Mesodermal cell (in vitro differentiated cells): ENCODE data around the gene CAMK2D.

Source experiments
- H3K27ac ChIP-seq: 2 replicates; pipeline ENCODE4 v1.7.0; 2013; ENCODE audit warnings: mild to moderate bottlenecking, low read depth, low read length, moderate library complexity; ENCODE audit not compliant: severe bottlenecking
- H3K36me3 ChIP-seq: 2 replicates; pipeline ENCODE4 v1.7.1; 2013; ENCODE audit warnings: mild to moderate bottlenecking, low read length, moderate library complexity; ENCODE audit not compliant: control insufficient read depth, insufficient read depth
- H3K4me1 ChIP-seq: one replicate; pipeline ENCODE4 v1.7.1; 2013; ENCODE audit warnings: mild to moderate bottlenecking, low read length; ENCODE audit not compliant: insufficient read depth, control insufficient read depth, poor library complexity, severe bottlenecking
- H3K4me3 ChIP-seq: 2 replicates; pipeline ENCODE4 v1.7.0; 2013; ENCODE audit warnings: low read length, control low read depth, mild to moderate bottlenecking; ENCODE audit not compliant: insufficient read depth, poor library complexity, severe bottlenecking; ENCODE audit errors: extremely low read depth
- H3K9me3 ChIP-seq: 2 replicates; pipeline ENCODE4 v1.7.1; 2013; ENCODE audit warnings: mild to moderate bottlenecking, low read length, moderate library complexity; ENCODE audit not compliant: control insufficient read depth
- WGBS, 2 experiments: methylation state at CpG; one replicate each; pipeline ENCODE4 v1.1.5; 2013; ENCODE audit warnings: missing lambda C conversion rate in 2 of 2; ENCODE audit not compliant: insufficient coverage in 2 of 2; 5-methylcytosine and 5-hydroxymethylcytosine counted together

CAMK2D gene

DNA sequence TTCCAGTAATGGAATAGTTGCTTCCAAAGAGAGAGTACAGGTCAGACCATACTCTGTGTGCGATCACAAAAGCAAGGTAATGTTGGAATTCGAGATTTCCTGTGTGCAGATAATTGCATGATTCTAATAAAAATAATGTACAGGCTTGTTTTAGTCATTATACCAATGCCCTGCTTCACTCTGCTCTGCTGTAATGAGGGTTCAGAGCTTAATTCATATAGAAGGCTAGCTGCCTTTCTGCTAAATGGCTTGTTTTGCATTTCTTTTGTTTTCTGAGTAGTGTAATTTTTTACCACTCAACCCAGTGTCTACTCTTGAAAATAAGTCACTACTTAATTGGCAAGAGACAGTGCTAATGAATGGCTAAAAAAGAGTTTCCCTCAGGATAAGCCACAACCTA is 236.0 kb downstream of the CAMK2D start:
- no peaks in the 10 kb centered on the region for H3K9me3 ChIP-seq
- H3K4me3 ChIP-seq = no peak overlapping the region
- no peaks in the 10 kb centered on the region for H3K4me1 ChIP-seq
- H3K36me3 ChIP-seq = peaks cover 18% of the 10 kb centered on the region
- no peak overlapping the region for H3K27ac ChIP-seq
- WGBS, 2 experiments = 100% methylated on average over 2 of the region's 2 CpGs; no CpG with 5 or more reads in 1 of the 2 experiments

DNA sequence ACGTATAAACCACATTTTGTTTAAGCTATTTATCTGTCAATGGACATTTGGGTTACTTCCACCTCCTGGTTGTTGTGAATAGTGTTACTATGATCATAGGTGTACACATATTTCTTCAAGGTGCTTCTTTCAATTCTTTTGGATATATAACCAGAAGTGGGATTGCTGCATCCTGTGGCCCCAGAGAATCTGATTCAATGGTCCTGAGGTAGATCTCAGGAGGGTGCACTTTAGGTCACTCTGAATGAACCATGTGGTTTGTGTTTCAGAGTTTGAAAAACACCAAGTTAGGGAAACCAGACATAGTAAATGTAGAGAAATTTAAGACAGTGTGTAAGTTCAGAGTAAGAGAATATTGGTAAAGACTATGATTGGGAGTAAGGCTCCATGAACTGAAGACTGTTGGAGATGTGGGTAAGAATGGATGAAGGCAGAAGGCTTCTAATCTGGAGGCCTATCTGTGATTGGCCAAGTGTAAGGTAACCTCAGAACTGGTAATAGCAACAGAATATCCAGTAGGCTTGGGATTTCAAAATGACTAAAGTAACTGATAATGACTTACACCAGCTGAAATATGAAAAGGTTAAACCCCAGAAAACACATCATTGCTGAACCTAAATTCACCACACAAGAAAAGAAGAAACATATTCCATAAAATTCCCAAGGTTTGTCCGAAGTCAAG is 236.9 kb downstream of the CAMK2D start:
- Histone ChIP-seq H3K27ac (no peak overlapping the region), H3K4me1 (no peaks in the 10 kb centered on the region), H3K36me3 (peaks cover 15% of the 10 kb centered on the region), H3K4me3 (no peak overlapping the region), H3K9me3 (no peaks in the 10 kb centered on the region)
- no CpG with 5 or more reads among the region's 2 CpGs for WGBS, 2 experiments

DNA sequence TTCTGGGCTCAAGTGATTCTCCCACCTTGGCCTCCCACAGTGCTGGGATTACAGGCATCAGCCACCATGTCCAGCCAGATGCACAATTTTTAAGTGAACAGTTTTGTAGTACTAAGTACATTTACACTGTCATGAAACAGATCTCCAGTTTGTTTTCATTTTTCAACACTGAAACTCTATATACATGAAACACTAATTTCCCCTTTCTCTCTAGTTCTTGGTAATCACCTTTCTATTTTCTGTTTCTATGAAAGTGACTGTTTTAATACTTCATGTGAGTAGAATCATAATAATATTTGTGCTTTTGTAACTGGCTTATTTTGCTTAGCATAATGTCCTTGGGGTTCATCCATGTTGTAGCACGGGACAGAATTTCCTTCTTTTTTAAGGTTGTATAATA is 237.4 kb downstream of the CAMK2D start:
- Histone ChIP-seq H3K9me3 (no peaks in the 10 kb centered on the region), H3K4me3 (no peak overlapping the region), H3K27ac (no peak overlapping the region), H3K36me3 (peaks cover 13% of the 10 kb centered on the region), H3K4me1 (no peaks in the 10 kb centered on the region)
- no CpG with 5 or more reads among the region's 1 CpG for WGBS, 2 experiments

DNA sequence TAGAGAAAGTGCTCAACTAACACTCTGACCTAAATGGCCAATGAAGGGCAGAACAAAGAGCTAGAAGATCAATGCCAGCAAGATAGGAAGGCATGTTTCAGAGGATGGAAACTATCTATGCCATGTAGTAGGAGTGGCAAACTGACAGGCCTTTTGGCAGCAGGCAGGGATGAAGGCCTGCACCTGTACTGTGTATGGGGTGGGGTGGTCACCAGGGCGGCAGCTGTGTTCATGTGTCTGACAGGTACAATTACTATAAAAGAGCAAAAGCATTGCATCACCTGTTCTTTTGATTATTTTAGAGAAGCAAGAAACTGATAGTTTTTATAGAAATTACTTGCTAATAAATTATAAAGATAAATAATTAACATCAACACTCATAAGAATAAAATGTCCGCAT is 239.1 kb downstream of the CAMK2D start:
- Histone ChIP-seq H3K4me3 (no peak overlapping the region), H3K36me3 (peaks cover 13% of the 10 kb centered on the region), H3K9me3 (no peaks in the 10 kb centered on the region), H3K27ac (no peak overlapping the region), H3K4me1 (no peaks in the 10 kb centered on the region)
- no CpG with 5 or more reads among the region's 2 CpGs for WGBS, 2 experiments

DNA sequence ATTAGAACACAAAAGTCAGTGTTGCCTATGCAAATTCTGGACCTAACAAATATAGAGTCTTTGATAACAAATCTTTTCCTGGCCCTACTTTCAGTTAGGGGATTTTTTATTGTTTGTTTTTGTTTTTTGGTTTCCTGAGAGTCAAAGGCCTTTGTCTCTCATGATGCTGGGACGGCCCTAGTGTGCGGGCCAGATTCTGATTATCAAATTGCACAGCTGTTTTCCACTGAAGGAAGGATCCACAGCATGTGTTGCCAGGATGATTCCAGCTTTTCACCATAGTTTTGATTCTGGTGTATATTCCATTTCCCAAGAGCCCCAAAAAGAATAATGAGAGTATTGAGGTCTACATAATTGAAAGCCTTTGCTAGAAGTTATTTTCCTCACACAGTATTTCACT is 248.2 kb downstream of the CAMK2D start:
- Histone ChIP-seq H3K4me1 (no peaks in the 10 kb centered on the region), H3K27ac (no peak overlapping the region), H3K4me3 (no peak overlapping the region), H3K36me3 (peaks cover 21% of the 10 kb centered on the region), H3K9me3 (no peaks in the 10 kb centered on the region)
- 86 to 100% methylated on average over 1 of the region's 2 CpGs for WGBS, 2 experiments

DNA sequence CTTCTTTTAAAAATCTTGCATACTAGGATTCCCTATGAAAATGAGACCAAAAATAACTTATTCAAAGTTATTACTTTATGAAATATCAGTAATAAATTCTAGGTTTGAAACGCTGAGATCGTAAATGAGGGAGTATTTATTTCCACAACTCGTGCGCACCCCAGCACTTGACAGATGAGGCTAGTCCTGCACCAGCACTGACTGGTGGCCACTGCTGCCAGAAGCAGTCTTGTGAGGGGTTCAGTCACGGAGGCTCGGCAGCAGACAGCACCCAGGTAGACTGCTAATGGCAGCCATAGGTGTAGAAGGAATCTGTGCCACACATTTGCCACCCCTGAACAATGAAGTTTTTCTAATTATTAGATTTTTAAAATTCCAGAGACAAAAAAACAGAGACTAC is 248.7 kb downstream of the CAMK2D start:
- H3K4me3 ChIP-seq = no peak overlapping the region
- H3K4me1 ChIP-seq = no peaks in the 10 kb centered on the region
- peaks cover 21% of the 10 kb centered on the region for H3K36me3 ChIP-seq
- H3K27ac ChIP-seq = no peak overlapping the region
- no peaks in the 10 kb centered on the region for H3K9me3 ChIP-seq
- 93 to 100% methylated on average over 4 to 6 of the region's 6 CpGs for WGBS, 2 experiments

DNA sequence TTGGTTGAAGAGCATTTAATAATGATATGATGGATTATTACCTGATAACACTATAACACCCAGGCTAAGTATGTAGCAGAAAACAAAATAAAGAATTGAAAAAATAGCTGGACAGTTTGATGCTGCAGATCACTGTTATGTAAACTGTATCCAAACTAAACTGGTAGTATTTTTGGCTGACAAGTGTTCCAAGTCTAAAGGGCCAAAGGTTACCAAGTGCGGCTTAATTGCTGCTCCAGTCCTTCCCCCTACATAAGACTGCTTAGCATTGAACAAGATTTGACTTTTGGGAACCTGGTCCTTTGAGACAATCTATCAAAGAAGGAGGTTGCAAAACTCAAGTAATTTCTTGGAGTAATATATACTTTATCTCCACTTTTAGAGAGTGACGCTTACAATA is 249.6 kb downstream of the CAMK2D start:
- Histone ChIP-seq H3K27ac (no peak overlapping the region), H3K4me1 (no peaks in the 10 kb centered on the region), H3K4me3 (no peak overlapping the region), H3K36me3 (peaks cover 21% of the 10 kb centered on the region), H3K9me3 (no peaks in the 10 kb centered on the region)
- no CpG with 5 or more reads among the region's 2 CpGs for WGBS, 2 experiments

DNA sequence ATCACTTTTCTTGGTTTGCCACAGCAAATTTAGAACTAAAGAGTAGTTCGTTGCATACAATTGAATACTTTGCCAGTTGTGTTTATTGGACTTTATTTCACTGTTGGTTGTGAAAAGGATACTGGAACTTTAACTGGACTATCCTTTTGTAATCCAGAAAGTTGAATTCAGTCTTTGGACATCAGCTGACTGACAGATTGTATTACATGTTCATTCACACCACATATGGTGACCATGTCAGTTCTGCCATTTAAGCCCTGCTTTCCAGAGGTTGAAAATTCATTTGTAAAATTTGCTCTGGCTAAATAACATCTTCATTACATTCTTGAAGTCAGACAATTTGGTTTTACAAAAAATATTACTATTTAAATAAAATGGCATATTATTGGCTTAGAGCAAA is 251.7 kb downstream of the CAMK2D start:
- 100% methylated on average over 1 of the region's 1 CpG; no CpG with 5 or more reads in 1 of the 2 experiments for WGBS, 2 experiments
- Histone ChIP-seq H3K36me3 (peaks cover 27% of the 10 kb centered on the region), H3K4me1 (no peaks in the 10 kb centered on the region), H3K4me3 (no peak overlapping the region), H3K27ac (no peak overlapping the region), H3K9me3 (no peaks in the 10 kb centered on the region)

DNA sequence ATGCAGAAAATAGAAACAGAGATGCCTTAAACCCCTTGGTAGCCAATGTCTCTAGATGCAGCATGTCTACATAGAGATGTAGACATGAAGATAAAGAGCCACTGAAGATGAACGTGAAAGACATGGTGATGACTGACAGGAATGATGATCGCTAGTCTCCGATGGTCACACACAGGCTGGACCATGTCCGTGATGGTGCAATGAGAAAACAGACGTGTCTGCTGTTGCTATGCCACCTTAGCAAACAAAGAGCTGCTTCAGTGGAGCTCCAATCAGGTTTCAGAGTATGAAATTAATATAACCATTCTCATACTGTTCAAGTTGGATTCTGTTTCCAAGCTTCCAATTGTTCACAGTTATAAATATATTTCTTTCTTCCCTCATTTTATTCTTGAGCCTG is 256.5 kb downstream of the CAMK2D start:
- 91 to 98% methylated on average over 4 to 5 of the region's 5 CpGs for WGBS, 2 experiments
- Histone ChIP-seq H3K27ac (no peak overlapping the region), H3K4me3 (no peak overlapping the region), H3K9me3 (no peaks in the 10 kb centered on the region), H3K36me3 (peaks cover 8% of the 10 kb centered on the region), H3K4me1 (no peaks in the 10 kb centered on the region)

DNA sequence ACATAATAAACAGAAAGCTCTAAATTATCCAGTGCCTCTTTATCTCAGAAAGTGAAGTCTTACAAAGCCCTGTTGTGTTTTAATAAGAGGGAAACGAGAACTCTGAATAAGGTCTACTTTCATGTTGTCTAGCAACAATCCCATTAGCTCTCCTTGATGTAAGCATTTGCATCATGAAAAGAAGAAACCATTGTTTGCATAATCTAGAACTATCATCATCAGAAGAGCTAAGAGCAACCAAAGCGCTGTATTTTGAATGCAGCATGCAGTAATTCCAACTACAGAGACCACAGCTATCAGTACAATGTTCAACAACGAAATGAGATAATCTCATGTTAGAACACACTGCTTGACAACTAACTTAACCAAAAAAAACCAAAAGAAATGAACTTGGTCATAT is 257.1 kb downstream of the CAMK2D start:
- peaks cover 8% of the 10 kb centered on the region for H3K36me3 ChIP-seq
- H3K4me1 ChIP-seq = no peaks in the 10 kb centered on the region
- H3K9me3 ChIP-seq = no peaks in the 10 kb centered on the region
- H3K4me3 ChIP-seq = no peak overlapping the region
- H3K27ac ChIP-seq = no peak overlapping the region
- whole genome bisulfite sequencing, 2 experiments = 80 to 93% methylated on average over 2 of the region's 3 CpGs

DNA sequence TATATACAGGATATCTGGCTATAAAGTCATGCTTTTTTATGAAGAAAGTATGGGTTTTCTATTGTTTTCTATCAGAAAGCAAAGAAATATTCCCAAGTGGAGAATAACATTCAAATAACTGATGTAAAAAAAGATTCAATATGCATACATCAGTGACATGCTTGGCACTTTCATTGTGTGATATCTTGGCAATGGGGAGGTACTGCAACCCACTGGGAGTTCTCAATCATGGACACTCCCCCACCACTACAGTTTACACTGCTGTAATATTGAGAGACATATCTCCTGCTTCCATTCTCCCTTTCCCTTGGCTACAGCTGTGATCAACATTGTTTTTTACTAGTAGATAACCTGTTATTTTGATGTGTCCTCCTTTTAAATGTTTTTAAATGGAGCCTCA is 257.8 kb downstream of the CAMK2D start:
- no peak overlapping the region for H3K27ac ChIP-seq
- H3K4me3 ChIP-seq = no peak overlapping the region
- peaks cover 8% of the 10 kb centered on the region for H3K36me3 ChIP-seq
- H3K9me3 ChIP-seq = no peaks in the 10 kb centered on the region
- no peaks in the 10 kb centered on the region for H3K4me1 ChIP-seq
